Retinal pigment epithelial cell (primary cell): ENCODE results near the gene ADK.

ENCODE experiments used
- DNase-seq: peaks from one replicate; pipeline ENCODE4 v3.0.0-alpha.2; 2010; ENCODE audit warnings: low read depth
- H3K4me3 ChIP-seq: 2 replicates; pipeline ENCODE4 v1.5.1; 2011; ENCODE audit warnings: mild to moderate bottlenecking, low read length, control low read depth, moderate library complexity
- TF ChIP-seq, protein P1 (sequence below): conservative IDR thresholded peaks from 2 replicates; pipeline ENCODE4 v1.5.1; 2011; ENCODE audit warnings: low read depth, low read length, control low read depth, inconsistent platforms

The ADK gene

DNA sequence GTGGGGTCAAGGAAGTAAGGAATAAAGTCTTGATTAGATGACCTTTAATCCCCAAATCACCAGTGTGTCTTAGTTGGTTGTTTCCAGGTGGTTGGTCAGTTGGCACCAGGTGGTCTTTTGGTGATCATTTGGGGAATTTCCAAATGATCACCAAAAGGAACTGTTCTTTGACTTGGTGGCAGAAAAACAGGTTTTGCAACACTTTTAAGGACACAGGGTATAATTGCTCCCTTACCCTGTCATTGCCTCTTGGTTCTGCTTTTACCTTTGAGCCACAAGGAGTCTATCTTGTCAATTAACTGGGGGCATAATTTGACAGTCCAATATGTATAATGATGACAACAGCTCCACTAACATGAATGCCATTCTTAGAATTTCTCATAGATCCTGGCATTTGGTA lies 104.2 kb downstream of the ADK start:
- TF ChIP-seq, protein P1, sequence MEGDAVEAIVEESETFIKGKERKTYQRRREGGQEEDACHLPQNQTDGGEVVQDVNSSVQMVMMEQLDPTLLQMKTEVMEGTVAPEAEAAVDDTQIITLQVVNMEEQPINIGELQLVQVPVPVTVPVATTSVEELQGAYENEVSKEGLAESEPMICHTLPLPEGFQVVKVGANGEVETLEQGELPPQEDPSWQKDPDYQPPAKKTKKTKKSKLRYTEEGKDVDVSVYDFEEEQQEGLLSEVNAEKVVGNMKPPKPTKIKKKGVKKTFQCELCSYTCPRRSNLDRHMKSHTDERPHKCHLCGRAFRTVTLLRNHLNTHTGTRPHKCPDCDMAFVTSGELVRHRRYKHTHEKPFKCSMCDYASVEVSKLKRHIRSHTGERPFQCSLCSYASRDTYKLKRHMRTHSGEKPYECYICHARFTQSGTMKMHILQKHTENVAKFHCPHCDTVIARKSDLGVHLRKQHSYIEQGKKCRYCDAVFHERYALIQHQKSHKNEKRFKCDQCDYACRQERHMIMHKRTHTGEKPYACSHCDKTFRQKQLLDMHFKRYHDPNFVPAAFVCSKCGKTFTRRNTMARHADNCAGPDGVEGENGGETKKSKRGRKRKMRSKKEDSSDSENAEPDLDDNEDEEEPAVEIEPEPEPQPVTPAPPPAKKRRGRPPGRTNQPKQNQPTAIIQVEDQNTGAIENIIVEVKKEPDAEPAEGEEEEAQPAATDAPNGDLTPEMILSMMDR, result no peak
- DNase-seq, result no peak
- H3K4me3 ChIP-seq, result no peak overlapping the region

DNA sequence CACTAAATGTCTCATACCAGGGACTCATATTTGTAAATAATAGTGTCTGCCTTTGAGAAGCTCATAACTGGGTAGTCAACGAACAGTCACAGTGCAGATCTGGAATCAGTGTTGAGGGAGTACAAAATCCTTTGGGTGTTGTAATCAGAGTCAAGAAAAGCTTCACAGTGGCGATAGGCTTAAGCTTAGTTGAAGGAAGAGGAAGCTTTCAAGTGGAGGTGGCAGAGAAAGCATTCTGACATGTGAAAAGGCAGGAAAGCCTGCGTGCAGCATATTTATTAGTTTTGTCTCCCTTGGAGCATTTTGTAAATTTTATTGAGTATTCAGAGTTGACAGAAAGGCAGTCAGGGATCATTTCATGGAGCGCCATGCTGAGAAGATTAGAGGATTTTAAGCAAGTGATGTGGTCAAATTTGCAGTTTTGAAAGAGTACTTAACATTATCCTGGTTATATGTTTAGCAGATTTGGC lies 104.9 kb downstream of the ADK start:
- no peak for DNase-seq
- TF ChIP-seq, protein P1, result no peak
- H3K4me3 ChIP-seq, result no peak overlapping the region

DNA sequence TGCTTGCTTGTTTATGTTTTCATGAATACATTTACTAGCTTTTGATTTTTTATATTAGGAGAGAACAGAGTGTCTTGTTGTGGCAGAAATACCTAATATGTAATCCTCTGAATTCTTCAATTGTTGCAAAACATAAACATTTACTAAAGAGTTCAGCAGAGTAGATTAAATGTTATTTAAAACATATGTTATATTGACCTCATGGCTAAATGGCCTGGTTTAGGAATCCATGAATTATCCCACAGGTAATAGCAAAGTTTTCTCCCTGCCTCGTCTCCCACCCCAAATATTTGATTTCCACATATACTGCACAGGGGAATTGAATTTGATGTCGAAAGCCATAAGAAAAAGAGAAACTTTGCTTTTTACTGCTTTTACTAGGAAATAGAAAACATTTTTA lies 111.8 kb downstream of the ADK start:
- no peak overlapping the region for H3K4me3 ChIP-seq
- TF ChIP-seq, protein P1, result no peak
- DNase-seq, result no peak

DNA sequence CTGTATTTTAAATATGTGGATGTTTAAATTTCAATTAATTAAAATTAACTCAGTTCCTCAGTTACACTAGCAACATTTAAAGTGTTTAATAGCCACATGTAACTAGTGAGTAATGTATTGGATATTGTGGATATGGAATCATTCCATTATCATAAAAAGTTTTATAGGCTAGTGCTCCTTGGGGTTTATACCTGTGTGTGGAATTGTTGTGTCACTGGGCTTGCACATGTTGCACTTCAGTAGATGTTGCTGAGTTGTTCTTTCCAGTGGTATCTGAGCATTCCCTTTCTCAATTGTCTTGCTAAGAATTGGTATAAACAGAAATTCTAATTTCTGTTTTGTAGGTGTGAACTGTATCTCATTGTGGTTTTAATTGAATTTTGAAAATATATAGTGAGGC lies 113.0 kb downstream of the ADK start:
- H3K4me3 ChIP-seq, result no peak overlapping the region
- DNase-seq, result no peak
- TF ChIP-seq, protein P1, result no peak

DNA sequence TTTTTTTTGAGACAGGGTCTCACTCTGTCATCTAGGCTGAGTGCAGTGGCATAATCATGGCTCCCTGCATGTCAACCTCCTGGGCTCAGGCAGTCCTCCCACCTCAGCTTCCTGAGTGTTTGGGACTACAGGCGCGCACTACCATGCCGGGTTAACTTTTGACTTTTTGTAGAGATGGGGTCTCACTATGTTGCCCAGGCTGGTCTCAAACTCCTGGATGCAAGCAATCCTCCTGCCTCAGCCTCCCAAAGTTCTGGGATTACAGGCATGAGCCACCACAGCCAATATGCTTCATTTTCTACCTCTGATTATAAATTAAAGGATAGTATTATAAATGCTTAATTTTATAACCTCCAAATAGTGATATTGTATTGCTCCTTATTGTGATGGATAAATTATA lies 121.3 kb downstream of the ADK start:
- TF ChIP-seq, protein P1, result no peak
- no peak for DNase-seq
- H3K4me3 ChIP-seq, result no peak overlapping the region

GRCh38 chr10:74275755-74276290 lies 124.8 kb downstream of the ADK start:
- no peak for DNase-seq
- no peak overlapping the region for H3K4me3 ChIP-seq

GRCh38 chr10:74276416-74276815 lies 125.4 kb downstream of the ADK start:
- TF ChIP-seq, protein P1, result no peak
- DNase-seq, result no peak
- H3K4me3 ChIP-seq, result no peak overlapping the region

More at GRCh38 chr10:74275755-74276290, 124.8 kb downstream of the ADK start:
- TF ChIP-seq, protein P1, result no peak
